H9 (cell line): Measurements from ENCODE around the gene COL4A2. TPM values are rescaled to one million over a fixed set of nuclear protein-coding genes. Genes with fewer than 3 reads are reported as not detected.

ENCODE experiments used
- DNase-seq: peaks from one replicate; pipeline ENCODE4 v3.0.0-alpha.2; 2017
- H2AFZ ChIP-seq: one replicate; pipeline ENCODE4 v1.6.1; 2013; ENCODE audit warnings: mild to moderate bottlenecking, low read length, control low read depth, moderate library complexity
- H2AK5ac ChIP-seq: 2 replicates; pipeline ENCODE4 v1.6.1; 2013; ENCODE audit warnings: low read length, control low read depth, mixed read lengths; ENCODE audit not compliant: insufficient read length
- H2BK120ac ChIP-seq: one replicate; pipeline ENCODE4 v1.6.1; 2013; ENCODE audit warnings: low read depth, mild to moderate bottlenecking, low read length, control low read depth, inconsistent platforms; ENCODE audit not compliant: poor library complexity, severe bottlenecking
- H2BK12ac ChIP-seq: 2 replicates; pipeline ENCODE4 v1.6.1; 2013; ENCODE audit warnings: low read length, control low read depth, mixed read lengths, low read depth; ENCODE audit not compliant: insufficient read length
- H2BK15ac ChIP-seq: 2 replicates; pipeline ENCODE4 v1.6.1; 2013; ENCODE audit warnings: low read depth, low read length, control low read depth
- H2BK20ac ChIP-seq: one replicate; pipeline ENCODE4 v1.6.1; 2013; ENCODE audit warnings: low read depth, mild to moderate bottlenecking, low read length, control low read depth, inconsistent platforms; ENCODE audit not compliant: poor library complexity, severe bottlenecking
- H2BK5ac ChIP-seq: 2 replicates; pipeline ENCODE4 v1.6.1; 2013; ENCODE audit warnings: low read length, control low read depth, mixed read lengths; ENCODE audit not compliant: insufficient read length
- H3K14ac ChIP-seq: 2 replicates; pipeline ENCODE4 v1.6.1; 2013; ENCODE audit warnings: low read length, control low read depth; ENCODE audit not compliant: insufficient read depth
- H3K18ac ChIP-seq: 2 replicates; pipeline ENCODE4 v1.6.1; 2013; ENCODE audit warnings: low read depth, mild to moderate bottlenecking, mixed read lengths, low read length, control low read depth; ENCODE audit not compliant: insufficient read length
- H3K23ac ChIP-seq: 2 replicates; pipeline ENCODE4 v1.6.1; 2013; ENCODE audit warnings: low read length, control low read depth, mixed read lengths, low read depth; ENCODE audit not compliant: insufficient read length
- H3K23me2 ChIP-seq: 2 replicates; pipeline ENCODE4 v1.6.1; 2013; ENCODE audit warnings: low read depth, mild to moderate bottlenecking, mixed read lengths, low read length, control low read depth; ENCODE audit not compliant: insufficient read length, poor library complexity, severe bottlenecking
- H3K27ac ChIP-seq: 2 replicates; pipeline ENCODE4 v1.5.1; 2013; ENCODE audit warnings: low read length, control low read depth, mixed read lengths, low read depth; ENCODE audit not compliant: insufficient read length
- H3K27me3 ChIP-seq: 2 replicates; pipeline ENCODE4 v1.6.1; 2013; ENCODE audit warnings: low read length, control low read depth, inconsistent platforms; ENCODE audit not compliant: insufficient read depth
- H3K4ac ChIP-seq: 2 replicates; pipeline ENCODE4 v1.6.1; 2013; ENCODE audit warnings: low read depth, mild to moderate bottlenecking, control low read depth, inconsistent platforms, low read length, moderate library complexity
- H3K4me1 ChIP-seq: 2 replicates; pipeline ENCODE4 v1.6.1; 2013; ENCODE audit warnings: low read length, control low read depth, inconsistent platforms; ENCODE audit not compliant: insufficient read depth
- H3K4me2 ChIP-seq: 2 replicates; pipeline ENCODE4 v1.6.1; 2013; ENCODE audit warnings: low read length, control low read depth, mixed read lengths; ENCODE audit not compliant: insufficient read length, insufficient read depth
- H3K56ac ChIP-seq: 2 replicates; pipeline ENCODE4 v1.6.1; 2013; ENCODE audit warnings: low read depth, mild to moderate bottlenecking, mixed read lengths, low read length, control low read depth; ENCODE audit not compliant: insufficient read length
- H3K79me1 ChIP-seq: 2 replicates; pipeline ENCODE4 v1.6.1; 2013; ENCODE audit warnings: low read depth, mild to moderate bottlenecking, moderate library complexity, low read length, control low read depth, inconsistent platforms; ENCODE audit not compliant: insufficient read depth, poor library complexity, severe bottlenecking
- H3K79me2 ChIP-seq: 2 replicates; pipeline ENCODE4 v1.6.1; 2013; ENCODE audit warnings: low read length, control low read depth, inconsistent platforms; ENCODE audit not compliant: insufficient read depth
- H3K9ac ChIP-seq: 2 replicates; pipeline ENCODE4 v1.6.1; 2013; ENCODE audit warnings: low read length, control low read depth, mixed read lengths; ENCODE audit not compliant: insufficient read length; ENCODE audit errors: extremely low read depth
- H3K9me3 ChIP-seq: one replicate; pipeline ENCODE4 v1.6.1; 2013; ENCODE audit warnings: low read depth, low read length, inconsistent platforms; ENCODE audit not compliant: control insufficient read depth
- H3T11ph ChIP-seq: one replicate; pipeline ENCODE4 v1.6.1; 2013; ENCODE audit warnings: mild to moderate bottlenecking, low read length, control low read depth, inconsistent platforms
- H4K20me1 ChIP-seq: one replicate; pipeline ENCODE4 v1.6.1; 2013; ENCODE audit not compliant: control insufficient read depth, insufficient read length, insufficient read depth
- H4K5ac ChIP-seq: 2 replicates; pipeline ENCODE4 v1.6.1; 2013; ENCODE audit warnings: low read depth, mild to moderate bottlenecking, mixed read lengths, low read length, control low read depth; ENCODE audit not compliant: insufficient read length
- H4K8ac ChIP-seq: replicated peaks from 2 replicates; pipeline ENCODE4 v1.6.1; 2013; ENCODE audit warnings: low read length, control low read depth, mixed read lengths, low read depth; ENCODE audit not compliant: insufficient read length
- H4K91ac ChIP-seq: 2 replicates; pipeline ENCODE4 v1.6.1; 2013; ENCODE audit warnings: low read depth, mild to moderate bottlenecking, moderate library complexity, mixed read lengths, low read length, control low read depth; ENCODE audit not compliant: insufficient read length
- H3K27ac Mint-ChIP-seq, 3 experiments: 2 replicates in 2 of 3; 3 replicates in 1 of 3; pipeline ENCODE4 v1.8.0; 2020 to 2021; ENCODE audit warnings: mixed read lengths in 3 of 3, mild to moderate bottlenecking in 1 of 3, moderate library complexity in 1 of 3
- H3K27me3 Mint-ChIP-seq: 2 replicates; pipeline ENCODE4 v1.8.0; 2021; ENCODE audit warnings: low read depth, mild to moderate bottlenecking, moderate library complexity, mixed read lengths
- H3K36me3 Mint-ChIP-seq, 3 experiments: 2 replicates in 2 of 3; 3 replicates in 1 of 3; pipeline ENCODE4 v1.8.0; 2020 to 2021; ENCODE audit warnings: low read depth in 3 of 3, mixed read lengths in 3 of 3; ENCODE audit not compliant: insufficient read depth in 1 of 3
- H3K4me1 Mint-ChIP-seq, 2 experiments: 2 replicates each; pipeline ENCODE4 v1.8.0; 2020; ENCODE audit warnings: mixed read lengths in 2 of 2
- H3K4me3 Mint-ChIP-seq, 2 experiments: 2 replicates in 1 of 2; 3 replicates in 1 of 2; pipeline ENCODE4 v1.8.0; 2020 to 2021; ENCODE audit warnings: mild to moderate bottlenecking in 2 of 2, mixed read lengths in 2 of 2, moderate library complexity in 1 of 2
- H3K9me3 Mint-ChIP-seq, 2 experiments: 2 replicates in 1 of 2; 3 replicates in 1 of 2; pipeline ENCODE4 v1.8.0; 2020; ENCODE audit warnings: mild to moderate bottlenecking in 2 of 2, mixed read lengths in 2 of 2, moderate library complexity in 1 of 2
- CTCF ChIP-seq: fragments of 200-600 bp; sonication (generic); conservative IDR thresholded peaks from 3 replicates; pipeline ENCODE4 v1.8.0; 2021; ENCODE audit warnings: antibody characterized with exemption, mild to moderate bottlenecking
- WGBS: extraction: QIAGEN DNeasy Blood & Tissue Kit; methylation state at CpG from one replicate; pipeline ENCODE4 v1.1.7; 2013; ENCODE audit warnings: missing lambda C conversion rate, low lambda C conversion rate, mixed read lengths; ENCODE audit not compliant: insufficient read length; ENCODE audit errors: extremely low coverage; 5-methylcytosine and 5-hydroxymethylcytosine counted together
- total RNA-seq: library from RNA; stranded (reverse); gene quantifications from 2 replicates; pipeline ENCODE4 v1.2.1, GENCODE V29; 2021

Gene COL4A2
- total RNA-seq, 1 experiment from 2014 or later: 76.5 TPM

GRCh38 chr13:110366733-110367132 is 59.6 kb downstream of the COL4A2 start:
- Mint-ChIP-seq H3K9me3 (no peaks in the 10 kb centered on the region), H3K36me3 (no peaks in the 10 kb centered on the region; a peak in 3 of 7 replicates), H3K4me1 (peaks cover 3 to 4% of the 10 kb centered on the region in 2 experiments), H3K27ac (no peak overlapping the region), H3K4me3 (no peak overlapping the region), H3K27me3 (no peaks in the 10 kb centered on the region)
- H3K9me3 ChIP-seq: no peaks in the 10 kb centered on the region
- no peaks in the 10 kb centered on the region for H3K27me3 ChIP-seq
- no peak overlapping the region for H3K4ac ChIP-seq
- DNase-seq: no peak
- no peak overlapping the region for H2BK12ac ChIP-seq
- no peak overlapping the region for H3T11ph ChIP-seq
- no peak overlapping the region for H2BK5ac ChIP-seq
- no peak overlapping the region for H3K14ac ChIP-seq
- H3K79me2 ChIP-seq: no peaks in the 10 kb centered on the region
- H3K18ac ChIP-seq: no peak overlapping the region
- no peak overlapping the region for H4K5ac ChIP-seq
- no peaks in the 10 kb centered on the region for H3K4me1 ChIP-seq
- H3K56ac ChIP-seq: no peak overlapping the region
- H3K79me1 ChIP-seq: no peaks in the 10 kb centered on the region
- H4K8ac ChIP-seq: no peak overlapping the region
- no peak overlapping the region for H2AK5ac ChIP-seq
- no CpG with 5 or more reads among the region's 3 CpGs for WGBS
- no peak overlapping the region for H2BK20ac ChIP-seq
- H3K4me2 ChIP-seq: no peak overlapping the region
- TF ChIP-seq CTCF: no peak
- no peaks in the 10 kb centered on the region for H4K20me1 ChIP-seq
- no peak overlapping the region for H3K23ac ChIP-seq
- H3K23me2 ChIP-seq: no peaks in the 10 kb centered on the region
- H3K27ac ChIP-seq: no peak overlapping the region
- H2AFZ ChIP-seq: no peak overlapping the region
- no peak overlapping the region for H3K9ac ChIP-seq
- H2BK15ac ChIP-seq: no peak overlapping the region
- no peak overlapping the region for H4K91ac ChIP-seq
- no peak overlapping the region for H2BK120ac ChIP-seq
